NCI-H2107 treated with DMSO at 0.1 percent for 48 hours (cell line): ENCODE results near the gene WNT10A.
"Not testable (repeated sequence)": the region's sequence is repeated elsewhere in the genome, so short reads cannot be mapped to it uniquely, and the experiment has no call there.

ENCODE experiments used
- DNase-seq: peaks from one replicate; lab custom pipeline; 2025; ENCODE audit not compliant: unreplicated experiment; lab: John Stamatoyannopoulos, UW

WNT10A gene

GRCh38 chr2:218927876-218928275 is 47.2 kb downstream of the WNT10A start:
- no peak for DNase-seq

DNA sequence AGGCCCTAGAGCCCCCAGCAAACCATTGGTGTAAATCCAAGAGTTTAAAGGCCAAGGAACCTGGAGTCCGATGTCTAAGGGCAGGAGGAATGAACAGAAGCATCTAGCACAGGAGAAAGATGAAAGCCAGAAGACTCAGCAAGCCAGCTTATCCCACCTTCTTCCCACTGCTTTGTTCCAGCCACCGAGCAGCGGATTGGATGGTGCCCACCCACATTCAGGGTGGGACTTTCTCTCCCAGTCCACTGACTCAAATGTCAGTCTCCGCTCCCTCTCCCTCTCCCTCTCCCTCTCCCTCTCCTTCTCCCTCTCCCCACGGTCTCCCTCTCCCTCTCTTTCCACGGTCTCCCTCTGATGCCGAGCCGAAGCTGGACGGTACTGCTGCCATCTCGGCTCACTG is 49.8 kb downstream of the WNT10A start:
- not testable (repeated sequence) for DNase-seq

DNA sequence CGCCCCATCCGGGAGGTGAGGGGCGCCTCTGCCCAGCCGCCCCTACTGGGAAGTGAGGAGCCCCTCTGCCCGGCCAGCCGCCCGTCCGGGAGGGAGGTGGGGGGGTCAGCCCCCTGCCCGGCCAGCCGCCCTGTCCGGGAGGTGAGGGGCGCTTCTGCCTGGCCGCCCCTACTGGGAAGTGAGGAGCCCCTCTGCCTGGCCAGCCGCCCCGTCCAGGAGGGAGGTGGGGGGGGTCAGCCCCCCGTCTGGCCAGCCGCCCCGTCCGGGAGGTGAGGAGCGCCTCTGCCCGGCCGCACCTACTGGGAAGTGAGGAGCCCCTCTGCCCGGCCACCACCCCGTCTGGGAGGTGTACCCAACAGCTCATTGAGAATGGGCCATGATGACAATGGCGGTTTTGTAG is 51.1 kb downstream of the WNT10A start:
- DNase-seq, result not testable (repeated sequence)
